ENCODE data around the gene VCP. TPM values are rescaled to one million over a fixed set of nuclear protein-coding genes. Genes with fewer than 3 reads are reported as not detected.

VCP gene
- total RNA-seq, 1 donor: 267 TPM

DNA sequence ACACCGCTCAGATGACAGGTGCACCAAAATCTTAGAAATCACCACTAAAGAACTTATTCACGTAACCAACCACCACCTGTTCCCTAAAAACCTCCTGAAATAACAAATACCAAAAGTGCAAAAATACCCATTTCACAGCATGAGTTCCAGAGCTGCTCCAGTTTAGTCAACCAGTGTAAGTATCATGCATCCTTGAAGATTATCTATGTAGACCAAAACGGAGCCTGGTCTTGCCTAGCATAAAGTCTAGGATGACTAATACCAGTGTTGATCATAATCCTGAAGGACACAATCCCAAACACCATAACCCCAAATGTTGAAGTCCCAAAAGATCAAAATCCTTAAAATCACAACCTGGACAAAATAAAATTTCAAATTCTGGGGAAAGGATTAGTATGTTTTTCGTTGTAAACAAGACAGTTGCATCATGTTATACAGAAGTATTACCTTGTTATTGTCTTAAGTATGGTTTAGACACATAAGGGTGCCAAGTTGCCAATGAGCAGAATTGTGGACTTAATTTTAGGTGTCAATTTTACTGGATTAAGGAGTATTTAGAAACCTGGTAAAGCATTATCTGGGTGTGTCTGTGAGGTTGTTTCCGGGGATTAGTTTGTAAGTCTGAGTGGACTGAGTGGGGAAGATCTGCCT is 18.1 kb downstream of the VCP start:
- Histone ChIP-seq H3K9me3 (ENCODE audit: low read depth, low read length) (no peaks in the 10 kb centered on the region), H3K27ac (ENCODE audit: low read depth, low read length) (no peak overlapping the region), H2AFZ (ENCODE audit: low read length) (no peak overlapping the region), H3K27me3 (ENCODE audit: insufficient read depth, low read length) (no peaks in the 10 kb centered on the region), H3K4me1 (ENCODE audit: insufficient read depth, low read length) (no peaks in the 10 kb centered on the region), H3K4me3 (ENCODE audit: insufficient read depth, low read length) (no peak overlapping the region), H3K79me2 (ENCODE audit: insufficient read depth, low read length) (peaks cover 8% of the 10 kb centered on the region), H4K20me1 (ENCODE audit: insufficient read depth, low read length) (peaks cover 17% of the 10 kb centered on the region), H3K36me3 (ENCODE audit: insufficient read depth, low read length) (peaks cover 81% of the 10 kb centered on the region), H3K4me2 (ENCODE audit: insufficient read depth, low read length) (no peak overlapping the region)
- TF ChIP-seq, protein P1, sequence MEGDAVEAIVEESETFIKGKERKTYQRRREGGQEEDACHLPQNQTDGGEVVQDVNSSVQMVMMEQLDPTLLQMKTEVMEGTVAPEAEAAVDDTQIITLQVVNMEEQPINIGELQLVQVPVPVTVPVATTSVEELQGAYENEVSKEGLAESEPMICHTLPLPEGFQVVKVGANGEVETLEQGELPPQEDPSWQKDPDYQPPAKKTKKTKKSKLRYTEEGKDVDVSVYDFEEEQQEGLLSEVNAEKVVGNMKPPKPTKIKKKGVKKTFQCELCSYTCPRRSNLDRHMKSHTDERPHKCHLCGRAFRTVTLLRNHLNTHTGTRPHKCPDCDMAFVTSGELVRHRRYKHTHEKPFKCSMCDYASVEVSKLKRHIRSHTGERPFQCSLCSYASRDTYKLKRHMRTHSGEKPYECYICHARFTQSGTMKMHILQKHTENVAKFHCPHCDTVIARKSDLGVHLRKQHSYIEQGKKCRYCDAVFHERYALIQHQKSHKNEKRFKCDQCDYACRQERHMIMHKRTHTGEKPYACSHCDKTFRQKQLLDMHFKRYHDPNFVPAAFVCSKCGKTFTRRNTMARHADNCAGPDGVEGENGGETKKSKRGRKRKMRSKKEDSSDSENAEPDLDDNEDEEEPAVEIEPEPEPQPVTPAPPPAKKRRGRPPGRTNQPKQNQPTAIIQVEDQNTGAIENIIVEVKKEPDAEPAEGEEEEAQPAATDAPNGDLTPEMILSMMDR (IDR thresholded peaks at IDR 0.05; ENCODE audit: extremely low read depth, low read depth, low read length): no peak
- no peak for DNase-seq (ENCODE audit: insufficient read length, low spot score, missing footprints)

DNA sequence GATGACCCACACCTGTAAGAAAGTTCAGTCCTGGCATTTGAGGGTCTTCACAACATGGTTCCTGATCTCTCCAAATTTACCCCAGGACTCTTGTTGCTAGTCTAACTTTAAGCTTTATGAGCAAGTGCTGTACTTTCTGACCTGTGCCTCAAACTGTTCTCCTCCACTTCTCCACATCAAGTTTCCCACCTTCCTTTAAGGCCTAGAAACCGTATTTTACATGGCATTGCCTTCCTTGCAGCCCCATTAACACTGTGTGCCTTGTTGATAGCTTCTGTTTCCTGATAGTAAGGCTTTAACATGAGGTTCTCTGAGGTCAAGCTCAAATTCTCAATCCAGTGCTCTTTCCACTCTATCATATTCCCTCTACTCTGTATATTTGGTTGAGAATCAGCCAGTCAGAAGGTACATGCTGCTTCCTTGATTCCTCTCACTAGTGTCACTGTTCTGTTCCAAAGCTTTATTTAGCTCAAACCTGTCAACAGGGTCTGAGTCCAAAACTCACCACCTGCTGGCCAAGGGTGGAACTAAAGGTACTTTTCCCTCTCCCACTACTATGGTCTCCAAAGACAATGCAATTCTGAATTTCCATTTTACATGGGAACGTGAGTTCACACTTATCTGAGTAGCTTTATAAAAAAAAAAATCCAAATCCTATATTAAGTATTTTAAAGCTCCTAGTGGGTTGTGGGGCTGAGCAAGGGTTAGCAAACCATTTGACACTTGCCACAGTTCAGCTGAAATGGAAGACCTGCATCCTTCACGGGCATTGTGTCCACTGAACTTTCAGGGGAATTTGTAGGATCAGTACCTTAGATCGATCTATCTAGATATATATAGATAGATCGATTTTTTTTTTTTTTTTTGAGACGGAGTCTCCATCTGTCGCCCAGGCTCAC is 21.1 kb downstream of the VCP start:
- Histone ChIP-seq H3K4me3 (ENCODE audit: insufficient read depth, low read length) (no peak overlapping the region), H3K79me2 (ENCODE audit: insufficient read depth, low read length) (no peaks in the 10 kb centered on the region), H3K36me3 (ENCODE audit: insufficient read depth, low read length) (peaks cover 63% of the 10 kb centered on the region), H3K4me1 (ENCODE audit: insufficient read depth, low read length) (no peaks in the 10 kb centered on the region), H3K27me3 (ENCODE audit: insufficient read depth, low read length) (no peaks in the 10 kb centered on the region), H4K20me1 (ENCODE audit: insufficient read depth, low read length) (peaks cover 7% of the 10 kb centered on the region), H3K27ac (ENCODE audit: low read depth, low read length) (no peak overlapping the region), H3K9me3 (ENCODE audit: low read depth, low read length) (no peaks in the 10 kb centered on the region), H3K4me2 (ENCODE audit: insufficient read depth, low read length) (no peak overlapping the region), H2AFZ (ENCODE audit: low read length) (no peak overlapping the region)
- TF ChIP-seq, protein P1 (IDR thresholded peaks at IDR 0.05; ENCODE audit: extremely low read depth, low read depth, low read length): peak; percentile 65
- no peak for DNase-seq (ENCODE audit: insufficient read length, low spot score, missing footprints)

- no peak for DNase-seq (ENCODE audit: insufficient read length, low spot score, missing footprints)
- Histone ChIP-seq H3K36me3 (ENCODE audit: insufficient read depth, low read length) (peaks cover 38% of the 10 kb centered on the region), H3K79me2 (ENCODE audit: insufficient read depth, low read length) (no peaks in the 10 kb centered on the region), H3K4me1 (ENCODE audit: insufficient read depth, low read length) (no peaks in the 10 kb centered on the region), H2AFZ (ENCODE audit: low read length) (no peak overlapping the region), H3K27me3 (ENCODE audit: insufficient read depth, low read length) (no peaks in the 10 kb centered on the region), H3K4me2 (ENCODE audit: insufficient read depth, low read length) (no peak overlapping the region), H3K4me3 (ENCODE audit: insufficient read depth, low read length) (no peak overlapping the region), H3K9me3 (ENCODE audit: low read depth, low read length) (no peaks in the 10 kb centered on the region), H4K20me1 (ENCODE audit: insufficient read depth, low read length) (peaks cover 15% of the 10 kb centered on the region), H3K27ac (ENCODE audit: low read depth, low read length) (no peak overlapping the region)
- TF ChIP-seq, protein P1 (IDR thresholded peaks at IDR 0.05; ENCODE audit: extremely low read depth, low read depth, low read length): no peak
Observed at GRCh38 chr9:35048511-35048910, 23.9 kb downstream of the VCP start.

DNA sequence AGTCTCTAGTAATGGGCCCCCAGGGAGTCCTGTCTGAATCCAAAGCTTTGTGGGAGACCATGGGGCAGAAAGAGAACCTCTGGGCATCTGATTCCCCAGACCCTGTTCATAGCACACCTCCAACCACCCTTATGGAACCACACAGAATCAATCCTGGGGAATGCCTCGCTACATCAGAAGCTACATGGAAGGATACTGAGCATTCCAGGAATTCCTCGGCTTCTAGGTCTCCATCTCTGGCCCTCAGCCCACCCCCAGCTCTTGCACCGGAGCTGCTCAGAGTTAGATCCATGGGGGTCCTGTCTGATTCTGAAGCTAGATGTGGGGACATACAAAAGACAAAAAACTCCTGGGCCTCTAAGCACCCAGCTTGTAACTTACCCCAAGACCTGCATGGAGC is 28.4 kb downstream of the VCP start:
- Histone ChIP-seq H3K4me1 (ENCODE audit: insufficient read depth, low read length) (peaks cover 6% of the 10 kb centered on the region), H4K20me1 (ENCODE audit: insufficient read depth, low read length) (peaks cover 15% of the 10 kb centered on the region), H3K27me3 (ENCODE audit: insufficient read depth, low read length) (no peaks in the 10 kb centered on the region), H3K27ac (ENCODE audit: low read depth, low read length) (no peak overlapping the region), H3K36me3 (ENCODE audit: insufficient read depth, low read length) (peaks cover 21% of the 10 kb centered on the region), H3K9me3 (ENCODE audit: low read depth, low read length) (no peaks in the 10 kb centered on the region), H3K79me2 (ENCODE audit: insufficient read depth, low read length) (no peaks in the 10 kb centered on the region), H3K4me3 (ENCODE audit: insufficient read depth, low read length) (no peak overlapping the region), H2AFZ (ENCODE audit: low read length) (no peak overlapping the region), H3K4me2 (ENCODE audit: insufficient read depth, low read length) (no peak overlapping the region)
- TF ChIP-seq, protein P1 (IDR thresholded peaks at IDR 0.05; ENCODE audit: extremely low read depth, low read depth, low read length): no peak
- DNase-seq (ENCODE audit: insufficient read length, low spot score, missing footprints): no peak

Data from osteoblast (primary cell).